ENCODE measurements around the gene NEK2. TPM values are rescaled to one million over a fixed set of nuclear protein-coding genes. Genes with fewer than 3 reads are reported as not detected.
"Not testable (repeated sequence)": the region's sequence is repeated elsewhere in the genome, so short reads cannot be mapped to it uniquely, and the experiment has no call there.

NEK2 gene
- total RNA-seq, 1 donor from 2014 or later = not detected

DNA sequence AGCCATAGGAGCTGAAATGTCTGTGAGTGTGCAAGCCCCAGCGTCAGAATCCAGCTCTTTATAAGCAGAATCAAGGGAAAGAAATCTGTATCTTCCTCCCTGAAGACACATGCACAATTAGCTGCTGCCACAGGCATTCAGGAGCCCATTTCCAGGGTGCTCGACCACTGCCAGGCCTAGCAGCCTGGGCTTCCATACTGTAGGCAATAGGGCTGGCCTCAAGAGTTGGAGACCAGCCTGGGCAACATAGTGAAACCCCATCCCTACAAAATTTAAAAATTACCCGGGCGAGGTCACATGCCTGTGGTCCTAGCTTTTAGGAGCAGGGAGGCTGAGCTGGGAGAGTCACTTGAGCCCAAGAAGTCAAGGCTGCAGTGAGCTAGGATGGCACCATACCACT, 41.0 kb downstream of the NEK2 start:
- DNase-seq (ENCODE audit: low spot score) = peak; percentile 75

GRCh38 chr1:211633524-211633846, 41.9 kb downstream of the NEK2 start:
- no peak for DNase-seq (ENCODE audit: low spot score)

DNA sequence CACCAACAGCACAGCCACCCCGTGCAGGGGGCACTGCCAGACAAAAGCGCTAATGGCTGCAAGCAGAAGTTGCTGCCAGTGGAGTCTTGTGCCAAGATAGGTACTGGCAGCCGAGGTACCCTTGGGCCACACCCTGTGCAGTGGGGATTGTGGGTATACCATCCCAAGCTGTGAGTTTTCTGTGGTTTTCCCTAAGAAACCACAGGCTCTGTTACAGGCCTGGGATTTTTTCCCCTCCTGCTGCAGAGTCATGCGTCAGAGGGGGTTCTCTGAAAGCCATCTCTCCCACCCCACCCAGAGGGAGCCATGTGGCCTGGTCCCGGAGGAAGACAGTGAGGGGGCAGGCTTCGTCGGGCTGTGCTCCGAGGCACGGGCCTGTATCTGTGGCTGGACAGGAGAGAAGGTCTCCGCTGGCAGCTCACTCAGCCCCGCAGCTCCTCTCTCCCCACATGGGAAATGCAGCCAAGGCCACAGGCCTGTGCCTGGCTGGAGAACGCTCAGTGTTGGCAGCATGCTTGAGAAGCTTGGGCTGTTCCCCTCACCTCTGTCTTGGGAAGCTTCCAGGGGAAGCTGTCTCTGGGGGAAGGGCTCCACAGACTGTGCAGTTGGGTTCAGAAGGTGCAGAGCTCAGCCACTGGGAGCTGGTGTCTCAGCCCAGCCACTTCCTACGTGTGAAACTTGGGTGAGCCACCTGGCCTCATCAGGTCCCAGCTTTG, 42.5 kb downstream of the NEK2 start:
- DNase-seq (ENCODE audit: low spot score) = no peak

GRCh38 chr1:211632117-211632807, 43.2 kb downstream of the NEK2 start:
- no peak for DNase-seq (ENCODE audit: low spot score)

- no peak for DNase-seq (ENCODE audit: low spot score)
Observed at GRCh38 chr1:211631168-211631567, 44.3 kb downstream of the NEK2 start.

DNA sequence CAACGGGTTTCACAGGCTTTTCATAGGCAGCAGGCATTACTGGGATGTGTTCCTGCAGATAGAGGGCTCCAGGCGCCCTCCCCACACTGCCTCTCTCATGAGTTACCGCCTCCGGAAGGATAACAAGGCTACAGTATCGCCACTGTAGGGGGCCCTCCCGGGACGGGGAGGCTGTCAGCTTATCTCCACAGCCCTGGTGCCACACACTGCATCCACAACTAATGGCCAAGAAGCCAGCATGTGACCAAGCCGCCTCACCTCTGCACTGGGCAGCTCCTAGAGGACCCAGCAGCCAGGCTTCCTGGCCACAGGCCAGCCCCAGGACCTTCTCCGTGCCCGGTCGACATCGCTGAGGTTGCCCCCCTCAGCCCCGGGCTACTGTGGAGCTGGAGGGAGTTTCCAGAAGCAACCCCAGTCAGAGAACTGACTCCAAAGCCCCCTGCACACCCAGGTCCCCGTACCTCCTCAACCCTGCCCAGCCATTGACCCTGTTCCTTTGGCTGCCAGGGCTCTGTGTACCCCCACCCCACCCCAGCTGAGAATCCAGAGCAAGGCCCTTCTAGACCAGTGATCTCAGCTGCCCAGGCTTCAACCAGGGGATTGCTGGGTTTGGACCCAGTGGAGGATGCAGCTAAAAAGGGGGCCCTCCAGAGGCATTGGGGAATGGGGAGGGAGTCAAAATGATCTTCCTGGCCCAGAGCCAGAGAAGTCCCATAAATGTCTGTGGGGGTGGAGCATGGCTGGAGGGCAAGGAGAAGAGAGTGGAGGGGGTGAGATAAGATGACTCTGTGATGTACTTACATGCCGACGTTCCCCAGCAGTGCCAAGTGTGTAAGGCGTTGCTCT, 45.0 kb downstream of the NEK2 start:
- no peak for DNase-seq (ENCODE audit: low spot score)

- no peak for DNase-seq (ENCODE audit: low spot score)
Observed at GRCh38 chr1:211628417-211628816, 47.0 kb downstream of the NEK2 start.

DNA sequence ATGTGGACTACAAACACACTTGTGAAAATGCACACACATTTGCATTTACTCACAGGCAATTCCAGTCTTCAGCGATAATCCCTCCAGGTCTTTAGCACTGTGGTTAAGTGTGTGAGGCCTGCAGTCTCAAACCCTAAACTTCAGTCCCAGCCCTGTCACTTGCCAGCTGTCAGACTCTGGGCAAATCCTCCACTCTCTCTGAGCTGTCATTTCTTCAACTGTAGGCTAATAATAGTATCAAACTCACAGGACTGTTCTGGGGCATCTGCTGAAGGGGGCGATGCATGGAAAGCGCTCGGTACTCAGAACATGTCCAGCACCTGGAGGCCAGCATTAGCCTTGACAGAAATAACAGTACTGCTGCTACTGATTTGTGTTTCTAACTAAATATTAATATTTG, 48.2 kb downstream of the NEK2 start:
- no peak for DNase-seq (ENCODE audit: low spot score)

GRCh38 chr1:211625866-211626265, 49.6 kb downstream of the NEK2 start:
- not testable (repeated sequence) for DNase-seq (ENCODE audit: low spot score)

- DNase-seq (ENCODE audit: low spot score) = peak; percentile 55
Observed at GRCh38 chr1:211625040-211625439, 50.4 kb downstream of the NEK2 start.

DNA sequence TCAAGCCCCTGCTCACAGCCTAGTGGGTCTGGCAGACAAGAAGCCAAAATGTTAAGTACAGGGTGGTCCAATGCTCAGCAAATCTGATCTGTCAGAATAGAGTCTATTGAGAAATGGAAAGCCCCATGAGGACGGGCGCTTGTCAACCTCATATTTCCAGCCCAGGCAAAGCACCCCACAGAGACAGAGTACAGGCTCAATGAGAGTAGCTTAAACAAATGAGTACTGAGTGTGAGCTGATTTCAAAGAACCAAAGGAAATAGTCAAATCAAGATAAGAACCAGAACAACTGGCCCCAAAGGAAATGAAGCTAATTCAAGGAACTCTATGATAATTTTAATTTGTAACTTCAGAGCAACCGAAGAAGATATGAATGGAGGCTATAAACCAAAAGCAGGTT, 51.9 kb downstream of the NEK2 start:
- DNase-seq (ENCODE audit: low spot score) = no peak

GRCh38 chr1:211621447-211622198, 53.8 kb downstream of the NEK2 start:
- DNase-seq (ENCODE audit: low spot score) = no peak

- no peak for DNase-seq (ENCODE audit: low spot score)
Observed at GRCh38 chr1:211620097-211620496, 55.3 kb downstream of the NEK2 start.

DNA sequence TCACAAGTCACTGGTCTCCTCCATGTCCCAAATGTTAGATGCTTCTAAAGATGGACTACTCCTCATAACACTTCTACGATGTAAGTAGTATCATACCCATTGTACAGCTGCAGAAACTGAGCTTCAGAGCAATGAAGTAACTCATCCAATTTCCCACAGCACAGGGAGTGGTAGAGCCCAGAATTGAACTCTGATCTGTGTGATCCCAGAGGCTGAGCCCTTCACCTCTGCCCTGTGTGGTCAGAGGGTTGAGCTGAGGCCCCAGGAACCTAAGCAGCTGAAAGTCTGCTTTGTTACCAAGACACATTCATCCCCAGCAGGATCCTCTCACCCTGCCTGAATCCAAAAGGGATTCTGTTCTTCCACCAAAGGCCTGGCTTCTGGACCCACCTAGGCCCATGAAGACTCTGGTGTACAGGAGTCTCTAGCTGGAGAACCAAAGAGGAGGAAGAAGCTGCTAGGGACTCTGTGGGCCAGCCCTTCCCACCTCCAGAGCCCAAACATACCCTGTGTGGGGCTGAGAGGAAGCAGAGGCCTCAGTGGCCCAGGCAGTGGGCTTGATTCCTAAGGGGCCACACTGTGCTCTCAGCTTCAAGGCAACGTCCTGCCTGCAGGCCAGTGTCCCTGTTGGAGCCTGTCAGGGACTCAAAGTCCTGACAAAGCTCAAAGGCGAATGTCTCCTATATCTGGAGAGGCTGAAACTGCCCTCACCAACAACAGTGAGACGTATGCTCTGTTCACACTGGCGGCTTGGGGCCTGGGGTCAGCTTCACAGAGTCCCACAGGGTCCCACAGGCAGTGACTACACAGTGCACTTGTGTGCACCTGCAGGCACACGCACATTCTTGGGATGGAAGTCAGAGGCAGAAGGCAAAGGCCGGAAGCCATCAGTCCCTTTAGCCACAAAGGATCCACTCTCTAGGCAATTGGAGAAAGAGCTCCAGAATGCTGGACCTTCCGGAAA, 56.1 kb downstream of the NEK2 start:
- no peak for DNase-seq (ENCODE audit: low spot score)

- DNase-seq (ENCODE audit: low spot score) = no peak
Observed at GRCh38 chr1:211616965-211617297, 58.5 kb downstream of the NEK2 start.

GRCh38 chr1:211616231-211616964, 59.0 kb downstream of the NEK2 start:
- DNase-seq (ENCODE audit: low spot score) = no peak

DNA sequence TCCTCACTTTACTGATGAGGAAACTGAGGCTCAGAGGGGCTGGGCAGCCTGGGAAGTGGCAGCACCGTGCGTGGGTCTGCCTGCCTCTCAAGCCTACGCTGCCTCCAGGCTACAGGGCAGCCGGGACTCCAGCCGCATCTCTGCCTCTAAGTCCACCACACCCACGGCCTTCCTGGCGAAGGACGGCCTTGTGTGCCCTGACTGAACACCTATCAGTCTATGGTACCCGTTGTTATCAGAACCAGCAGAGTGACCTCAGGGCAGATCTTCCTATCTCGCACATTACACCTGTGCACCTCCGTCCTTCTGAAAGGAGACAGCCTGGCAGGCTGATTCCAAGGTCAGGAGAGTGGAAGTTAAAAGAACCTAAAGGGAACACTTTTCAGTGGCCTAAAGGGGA, 60.8 kb downstream of the NEK2 start:
- DNase-seq (ENCODE audit: low spot score) = no peak

- no peak for DNase-seq (ENCODE audit: low spot score)
Observed at GRCh38 chr1:211613951-211614350, 61.5 kb downstream of the NEK2 start.

- no peak for DNase-seq (ENCODE audit: low spot score)
Observed at GRCh38 chr1:211613108-211613947, 62.1 kb downstream of the NEK2 start.
